GM12878 (cell line): ENCODE results near the gene ANAPC16. TPM values are rescaled to one million over a fixed set of nuclear protein-coding genes. Genes with fewer than 3 reads are reported as not detected.

Experiments
- ATAC-seq: fragments of 200-7000 bp; cut with Tn5 transposase; 3 replicates; pipeline ENCODE4 v1.9.1; 2020; ENCODE audit warnings: mild to moderate bottlenecking, moderate library complexity
- BruUV-seq: library from RNA; stranded (reverse); fragments of 400-500 nt; replicated peaks from 2 replicates; lab custom pipeline; 2021; lab: Mats Ljungman, UMichigan
- CTCF ChIA-PET: fragments of 300-600 bp; sonication (Branson Sonifier 250); formaldehyde crosslinking; extraction: SDS; loops from one replicate; lab custom pipeline; 2021; ENCODE audit warnings: inconsistent platforms; lab: Yijun Ruan, JAX
- POLR2A ChIA-PET: fragments of 350-600 bp; formaldehyde crosslinking; extraction: SDS; loops from one replicate; lab custom pipeline; 2021; ENCODE audit warnings: inconsistent platforms; lab: Charles Lee
- RAD21 ChIA-PET: fragments of 300-600 bp; sonication (Branson Sonifier 250); formaldehyde crosslinking; loops from one replicate; lab custom pipeline; 2023; ENCODE audit warnings: antibody characterized with exemption; ENCODE audit not compliant: unreplicated experiment; lab: Charles Lee
- SMC1A ChIA-PET: fragments of 300-600 bp; sonication (Branson Sonifier 250); formaldehyde crosslinking; loops from one replicate; lab custom pipeline; 2023; ENCODE audit not compliant: unreplicated experiment, uncharacterized antibody; lab: Charles Lee
- DNase-seq: peaks from one replicate; pipeline ENCODE4 v3.0.0-alpha.2; 2011; ENCODE audit warnings: low read depth, low spot score
- FAIRE-seq: peaks from 3 replicates; lab custom pipeline; 2011; peaks lifted over from hg19 to GRCh38; lab: Jason Lieb, UNC
- H2AFZ ChIP-seq: 2 replicates; pipeline ENCODE4 v1.6.0; 2011; ENCODE audit warnings: low read depth, low read length, control low read depth; ENCODE audit not compliant: control insufficient read depth
- H3K27ac ChIP-seq: 2 replicates; pipeline ENCODE4 v1.5.1; 2011; ENCODE audit warnings: control low read depth; ENCODE audit not compliant: control insufficient read depth, insufficient read depth
- H3K27me3 ChIP-seq, 2 experiments: replicated peaks in 1 of 2; 2 replicates each; pipeline versions ENCODE4 v1.6.0 to v1.6.1; 2011; ENCODE audit warnings: low read length in 1 of 2; ENCODE audit not compliant: control insufficient read depth in 2 of 2, insufficient read depth in 2 of 2
- H3K36me3 ChIP-seq, 2 experiments: 2 replicates each; pipeline ENCODE4 v1.5.1; 2011; ENCODE audit warnings: low read length in 1 of 2; ENCODE audit not compliant: control insufficient read depth in 2 of 2, insufficient read depth in 2 of 2
- H3K4me1 ChIP-seq: 2 replicates; pipeline ENCODE4 v1.6.1; 2011; ENCODE audit warnings: mild to moderate bottlenecking, low read length, moderate library complexity, mixed read lengths; ENCODE audit not compliant: control insufficient read depth, insufficient read depth
- H3K4me2 ChIP-seq: 2 replicates; pipeline ENCODE4 v1.6.0; 2011; ENCODE audit warnings: control low read depth; ENCODE audit not compliant: control insufficient read depth, insufficient read depth
- H3K4me3 ChIP-seq: fragments of 200-600 bp; sonication (generic); 2 replicates; pipeline ENCODE4 v1.5.1; 2016
- H3K79me2 ChIP-seq: 2 replicates; pipeline ENCODE4 v1.6.0; 2011; ENCODE audit warnings: low read length; ENCODE audit not compliant: control insufficient read depth, insufficient read depth
- H3K9ac ChIP-seq: 2 replicates; pipeline ENCODE4 v1.8.0; 2011; ENCODE audit warnings: low read length, control low read depth, mixed read lengths; ENCODE audit not compliant: control insufficient read depth, insufficient read depth
- H3K9me3 ChIP-seq: replicated peaks from 3 replicates; pipeline ENCODE4 v1.5.1; 2011; ENCODE audit warnings: mild to moderate bottlenecking, low read length; ENCODE audit not compliant: control insufficient read depth, insufficient read depth
- H4K20me1 ChIP-seq: 2 replicates; pipeline ENCODE4 v1.6.0; 2011; ENCODE audit not compliant: control insufficient read depth, insufficient read depth
- BMI1 ChIP-seq: fragments of 450-650 bp; IDR thresholded peaks from 2 replicates; pipeline ENCODE4 v1.6.1; 2016; ENCODE audit warnings: mild to moderate bottlenecking, moderate library complexity, borderline replicate concordance
- BRCA1 ChIP-seq: IDR thresholded peaks from 2 replicates; pipeline ENCODE4 v1.6.1; 2011; ENCODE audit warnings: low read depth, low read length, improper control_type of control experiment
- E4F1 ChIP-seq: fragments of 450-650 bp; IDR thresholded peaks from 2 replicates; pipeline ENCODE4 v1.6.1; 2018; ENCODE audit warnings: borderline replicate concordance, mild to moderate bottlenecking; ENCODE audit not compliant: partially characterized antibody
- MYC ChIP-seq: IDR thresholded peaks from 2 replicates; pipeline ENCODE4 v1.6.1; 2011; ENCODE audit warnings: mild to moderate bottlenecking, low read length, moderate library complexity, inconsistent platforms; ENCODE audit not compliant: insufficient read depth, insufficient replicate concordance, insufficient read length, severe bottlenecking
- NBN ChIP-seq: fragments of 450-650 bp; IDR thresholded peaks from 2 replicates; pipeline ENCODE4 v1.6.1; 2016
- NFXL1 ChIP-seq: fragments of 450-650 bp; IDR thresholded peaks from 2 replicates; pipeline ENCODE4 v1.6.1; 2017; ENCODE audit warnings: antibody characterized with exemption, mild to moderate bottlenecking, borderline replicate concordance
- PAX8 ChIP-seq: fragments of 450-650 bp; IDR thresholded peaks from 2 replicates; pipeline ENCODE4 v1.6.1; 2017; ENCODE audit warnings: mild to moderate bottlenecking, moderate library complexity
- RB1 ChIP-seq: fragments of 450-650 bp; formaldehyde crosslinking; IDR thresholded peaks from 2 replicates; pipeline ENCODE4 v1.6.1; 2017; ENCODE audit warnings: mild to moderate bottlenecking, borderline replicate concordance
- SMAD5 ChIP-seq: IDR thresholded peaks from 2 replicates; pipeline ENCODE4 v1.6.1; 2016; ENCODE audit warnings: antibody characterized with exemption, low read depth
- STAT1 ChIP-seq: fragments of 450-650 bp; conservative IDR thresholded peaks from 2 replicates; pipeline ENCODE4 v1.6.1; 2014; ENCODE audit warnings: antibody characterized with exemption, mild to moderate bottlenecking
- USF2 ChIP-seq: IDR thresholded peaks from 2 replicates; pipeline ENCODE4 v1.6.1; 2011; ENCODE audit warnings: low read depth, low read length, improper control_type of control experiment, borderline replicate concordance
- YY1 ChIP-seq: IDR thresholded peaks from 2 replicates; pipeline ENCODE4 v1.6.1; 2011; ENCODE audit warnings: low read depth, mild to moderate bottlenecking, low read length
- ZZZ3 ChIP-seq: IDR thresholded peaks from 2 replicates; pipeline ENCODE4 v1.6.1; 2011; ENCODE audit warnings: low read depth; ENCODE audit not compliant: control insufficient read depth, insufficient read length
- WGBS: methylation state at CpG from one replicate; pipeline ENCODE4 v1.1.6; 2016; ENCODE audit warnings: low lambda C conversion rate; ENCODE audit not compliant: insufficient replicate concordance, insufficient coverage; ENCODE audit errors: missing lambda C conversion rate; 5-methylcytosine and 5-hydroxymethylcytosine counted together
- in situ Hi-C: fragments of 300-500 bp; cut with MboI; formaldehyde crosslinking; loops from 9 replicates; pipeline ENCODE4 v1.14.3; 2018; ENCODE audit warnings: mixed read lengths
- intact Hi-C: fragments of 100-400 bp; cut with micrococcal nuclease; formaldehyde crosslinking; loops from one replicate; pipeline ENCODE4 v1.14.2; 2022; ENCODE audit not compliant: unreplicated experiment
- polyA plus RNA-seq, 11 experiments: library from polyadenylated mRNA; depleted of rRNA in 4 of 11; unstranded in 6 of 11; stranded (reverse) in 5 of 11; fragments of >200 nt; fragmentation: Nextera tagmentation in 4 of 11; fragmentation: Illumina TruSeq in 1 of 11; extraction: Ambion mirVana in 4 of 11; extraction: Trizol in 1 of 11; gene quantifications; 1 replicate in 1 of 11; 2 replicates in 10 of 11; pipeline versions ENCODE4 v1.2.1 to v1.2.3, GENCODE V29; 2011 to 2016; ENCODE audit warnings: inconsistent platforms in 2 of 11, missing spikeins in 2 of 11, low read depth in 1 of 11
- total RNA-seq, 4 experiments: library from RNA; depleted of rRNA in 3 of 4; stranded (reverse); fragments of >200 nt in 3 of 4; fragmentation: Illumina TruSeq in 1 of 4; extraction: Trizol in 1 of 4; gene quantifications; 2 replicates each; pipeline versions ENCODE4 v1.2.1 to v1.2.3, GENCODE V29; 2013 to 2021

The ANAPC16 gene
- total and polyA plus RNA-seq, 10 of the 15 experiments (the other 5 are each of a cell fraction or from before 2014, with no cell fraction given), result 66.9 to 208 (median 134) TPM

- Histone ChIP-seq H2AFZ (no peak overlapping the region), H3K79me2 (no peaks in the 10 kb centered on the region), H3K9ac (no peak overlapping the region), H3K27me3 (no peaks in the 10 kb centered on the region), H3K36me3 (no peaks in the 10 kb centered on the region; a peak in 2 of 4 replicates), H3K4me1 (peaks cover 35% of the 10 kb centered on the region), H3K4me3 (no peak overlapping the region), H4K20me1 (no peaks in the 10 kb centered on the region), H3K4me2 (no peak overlapping the region), H3K9me3 (no peaks in the 10 kb centered on the region), H3K27ac (no peak overlapping the region)
- ChIA-PET CTCF (interaction anchor here (1.2 kb wide), 1 partner anchor 18 kb away, joined by 5 read pairs; no protein-coding TSS in a partner anchor), POLR2A (interaction anchor here (0.6 kb wide), 1 partner anchor 17 kb away, joined by 4 read pairs; no protein-coding TSS in a partner anchor), SMC1A (interaction anchor here (1.8 kb wide), 1 partner anchor 34 kb away, joined by 7 read pairs; the partner anchor contains the start of gene DDIT4), RAD21 (interaction anchor here (0.6 to 1.3 kb wide), 2 partner anchors 8 to 17 kb away, joined by 3 read pairs; no protein-coding TSS in a partner anchor)
- DNase-seq (no peak), FAIRE-seq (no peak), ATAC-seq (no peak)
- no TSS peak for BruUV-seq
- in situ Hi-C loops, result no loop called here
- intact Hi-C loops, result no loop called here
- 93% methylated on average over 6 of the region's 7 CpGs for WGBS
- TF ChIP-seq ZZZ3, result no peak
Measured at GRCh38 chr10:72240371-72240770, 24.6 kb downstream of the ANAPC16 start.

- no peaks in the 10 kb centered on the region for H3K27me3 ChIP-seq
- ATAC-seq (no peak), FAIRE-seq (no peak), DNase-seq (no peak)
- H3K79me2 ChIP-seq, result no peaks in the 10 kb centered on the region
- 86% methylated on average over 8 of the region's 8 CpGs for WGBS
- BruUV-seq, result no TSS peak
- ChIA-PET RAD21 (interaction anchor here (0.7 to 10.5 kb wide), 4 partner anchors 13 to 90 kb away, joined by 3 to 185 read pairs (median 4); no protein-coding TSS in a partner anchor), SMC1A (interaction anchor here (0.7 to 1.8 kb wide), 8 partner anchors 15 to 116 kb away, joined by 3 to 7 read pairs (median 3); partner anchors contain the start of gene DDIT4), CTCF (interaction anchor here (0.6 to 1.4 kb wide), 8 partner anchors 12 to 255 kb away, joined by 3 to 5 read pairs (median 4); no protein-coding TSS in a partner anchor), POLR2A (interaction anchor here (0.7 to 2.1 kb wide), 5 partner anchors 9 to 93 kb away, joined by 3 to 7 read pairs (median 3); partner anchors contain the start of genes ANAPC16 and ASCC1)
- H2AFZ ChIP-seq, result no peak overlapping the region
- in situ Hi-C loops (no loop called here), intact Hi-C loops (no loop called here)
- no peak overlapping the region for H3K4me3 ChIP-seq
- no peak overlapping the region for H3K4me2 ChIP-seq
- no peaks in the 10 kb centered on the region for H4K20me1 ChIP-seq
- H3K36me3 ChIP-seq, result no peaks in the 10 kb centered on the region
- no peak overlapping the region for H3K9ac ChIP-seq
- peaks cover 46% of the 10 kb centered on the region for H3K4me1 ChIP-seq
- no peak overlapping the region for H3K27ac ChIP-seq
- H3K9me3 ChIP-seq, result no peaks in the 10 kb centered on the region
- no peak for TF ChIP-seq SMAD5
- no peak for TF ChIP-seq STAT1
- no peak for TF ChIP-seq MYC
- no peak for TF ChIP-seq NBN
- no peak for TF ChIP-seq RB1
- TF ChIP-seq NFXL1, result no peak
- TF ChIP-seq PAX8, result no peak
- TF ChIP-seq E4F1, result no peak
- no peak for TF ChIP-seq USF2
- no peak for TF ChIP-seq BMI1
- TF ChIP-seq BRCA1, result no peak
- TF ChIP-seq YY1, result no peak
Measured at GRCh38 chr10:72241691-72242252, 26.0 kb downstream of the ANAPC16 start.
